ENCODE data around the gene ANKRD52.

DNA sequence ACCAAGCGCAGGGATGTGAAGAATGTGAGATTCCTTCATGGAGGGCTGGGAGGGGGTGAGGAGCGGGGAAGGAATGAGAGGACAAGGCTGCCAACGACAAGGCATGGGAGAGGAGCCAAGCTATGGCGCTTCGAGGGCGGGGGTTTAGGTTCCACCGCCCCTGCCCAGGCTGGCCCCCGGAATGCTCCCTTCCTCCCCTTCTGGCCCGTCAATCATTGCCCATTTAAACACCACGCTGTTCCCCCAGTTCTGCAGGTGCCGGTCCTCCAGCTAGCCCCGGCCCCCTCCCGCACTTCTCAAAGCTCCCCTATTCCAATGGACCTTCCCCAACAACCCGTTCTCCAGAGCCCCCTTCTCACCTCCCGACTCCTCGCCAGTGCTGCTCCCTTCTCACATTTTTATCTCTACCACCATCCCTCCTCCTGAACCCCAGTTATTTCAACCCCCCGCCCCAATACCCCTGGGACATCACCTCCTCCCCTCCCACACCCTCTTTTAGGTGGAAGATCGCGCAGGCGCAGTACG, 36.9 kb downstream of the ANKRD52 start:
- no peak for TF ChIP-seq POLR2A (IDR thresholded peaks at IDR 0.05)
- TF ChIP-seq, protein P1, sequence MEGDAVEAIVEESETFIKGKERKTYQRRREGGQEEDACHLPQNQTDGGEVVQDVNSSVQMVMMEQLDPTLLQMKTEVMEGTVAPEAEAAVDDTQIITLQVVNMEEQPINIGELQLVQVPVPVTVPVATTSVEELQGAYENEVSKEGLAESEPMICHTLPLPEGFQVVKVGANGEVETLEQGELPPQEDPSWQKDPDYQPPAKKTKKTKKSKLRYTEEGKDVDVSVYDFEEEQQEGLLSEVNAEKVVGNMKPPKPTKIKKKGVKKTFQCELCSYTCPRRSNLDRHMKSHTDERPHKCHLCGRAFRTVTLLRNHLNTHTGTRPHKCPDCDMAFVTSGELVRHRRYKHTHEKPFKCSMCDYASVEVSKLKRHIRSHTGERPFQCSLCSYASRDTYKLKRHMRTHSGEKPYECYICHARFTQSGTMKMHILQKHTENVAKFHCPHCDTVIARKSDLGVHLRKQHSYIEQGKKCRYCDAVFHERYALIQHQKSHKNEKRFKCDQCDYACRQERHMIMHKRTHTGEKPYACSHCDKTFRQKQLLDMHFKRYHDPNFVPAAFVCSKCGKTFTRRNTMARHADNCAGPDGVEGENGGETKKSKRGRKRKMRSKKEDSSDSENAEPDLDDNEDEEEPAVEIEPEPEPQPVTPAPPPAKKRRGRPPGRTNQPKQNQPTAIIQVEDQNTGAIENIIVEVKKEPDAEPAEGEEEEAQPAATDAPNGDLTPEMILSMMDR (IDR thresholded peaks at IDR 0.05 in 4 of 5, conservative IDR thresholded peaks at IDR 0.05 in 1 of 5) = no peak

All from gastrocnemius medialis (tissue), 4 donors.